COR-L47 (cell line): ENCODE results near the gene CXCL8.
"Not testable (repeated sequence)": the region's sequence is repeated elsewhere in the genome, so short reads cannot be mapped to it uniquely, and the experiment has no call there.

Experiments used
- DNase-seq: peaks from one replicate; lab custom pipeline; 2025; lab: John Stamatoyannopoulos, UW

CXCL8 gene

GRCh38 chr4:73743795-73744194 lies 3.4 kb downstream of the CXCL8 start:
- no peak for DNase-seq

- DNase-seq = no peak
Measured at GRCh38 chr4:73744203-73744602, 3.8 kb downstream of the CXCL8 start.

GRCh38 chr4:73750730-73751129 lies 10.4 kb downstream of the CXCL8 start:
- no peak for DNase-seq

- no peak for DNase-seq
Measured at GRCh38 chr4:73751166-73751565, 10.8 kb downstream of the CXCL8 start.

- no peak for DNase-seq
Measured at GRCh38 chr4:73751830-73752229, 11.5 kb downstream of the CXCL8 start.

GRCh38 chr4:73752424-73752823 lies 12.1 kb downstream of the CXCL8 start:
- no peak for DNase-seq

GRCh38 chr4:73753215-73753614 lies 12.8 kb downstream of the CXCL8 start:
- no peak for DNase-seq

- no peak for DNase-seq
Measured at GRCh38 chr4:73754934-73755333, 14.6 kb downstream of the CXCL8 start.

GRCh38 chr4:73759357-73759756 lies 19.0 kb downstream of the CXCL8 start:
- no peak for DNase-seq

GRCh38 chr4:73761856-73762255 lies 21.5 kb downstream of the CXCL8 start:
- no peak for DNase-seq

- DNase-seq = no peak
Measured at GRCh38 chr4:73762409-73762808, 22.0 kb downstream of the CXCL8 start.

- DNase-seq = no peak
Measured at GRCh38 chr4:73763877-73764276, 23.5 kb downstream of the CXCL8 start.

GRCh38 chr4:73764513-73764912 lies 24.1 kb downstream of the CXCL8 start:
- DNase-seq = no peak

GRCh38 chr4:73765296-73765695 lies 24.9 kb downstream of the CXCL8 start:
- no peak for DNase-seq

- DNase-seq = peak; percentile 34
Measured at GRCh38 chr4:73770917-73771316, 30.5 kb downstream of the CXCL8 start.

- DNase-seq = no peak
Measured at GRCh38 chr4:73772363-73772762, 32.0 kb downstream of the CXCL8 start.

GRCh38 chr4:73774406-73774805 lies 34.0 kb downstream of the CXCL8 start:
- DNase-seq = not testable (repeated sequence)

- peak; percentile 71 for DNase-seq
Measured at GRCh38 chr4:73776321-73776729, 36.0 kb downstream of the CXCL8 start.

- DNase-seq = no peak
Measured at GRCh38 chr4:73777612-73778011, 37.2 kb downstream of the CXCL8 start.

GRCh38 chr4:73780243-73780642 lies 39.9 kb downstream of the CXCL8 start:
- DNase-seq = no peak

GRCh38 chr4:73780834-73781233 lies 40.5 kb downstream of the CXCL8 start:
- no peak for DNase-seq

GRCh38 chr4:73788411-73788810 lies 48.0 kb downstream of the CXCL8 start:
- DNase-seq = no peak
